Liver (tissue), 9 donors: Measurements from ENCODE around the gene MS4A4A. TPM values are rescaled to one million over a fixed set of nuclear protein-coding genes. Genes with fewer than 3 reads are reported as not detected.
"Not testable (repeated sequence)": the region's sequence is repeated elsewhere in the genome, so short reads cannot be mapped to it uniquely, and the experiment has no call there.

Experiments
- DNase-seq: peaks from one replicate; pipeline ENCODE4 v3.0.0-alpha.2; 2017; ENCODE audit warnings: low spot score
- H3K27ac ChIP-seq, 2 donors: one replicate each; pipeline ENCODE4 v1.7.0; 2013; ENCODE audit warnings: inconsistent platforms in 2 of 2, low read length in 2 of 2, control low read depth in 1 of 2, low read depth in 1 of 2, mild to moderate bottlenecking in 1 of 2
- H3K27me3 ChIP-seq, 4 donors: one replicate each; pipeline versions ENCODE4 v1.6.1 to v1.7.0; 2013; ENCODE audit warnings: low read length in 3 of 4, inconsistent platforms in 1 of 4, mild to moderate bottlenecking in 1 of 4, moderate library complexity in 1 of 4; ENCODE audit not compliant: control insufficient read depth in 4 of 4, insufficient read depth in 4 of 4
- H3K36me3 ChIP-seq, 4 donors: one replicate each; pipeline versions ENCODE4 v1.6.1 to v1.7.0; 2013; ENCODE audit warnings: low read length in 3 of 4, mild to moderate bottlenecking in 3 of 4, low read depth in 1 of 4, moderate library complexity in 1 of 4; ENCODE audit not compliant: control insufficient read depth in 4 of 4, insufficient read depth in 3 of 4
- H3K4me1 ChIP-seq, 4 donors: one replicate each; pipeline versions ENCODE4 v1.6.1 to v1.7.0; 2013; ENCODE audit warnings: low read length in 3 of 4, mild to moderate bottlenecking in 3 of 4, moderate library complexity in 1 of 4; ENCODE audit not compliant: control insufficient read depth in 4 of 4, insufficient read depth in 4 of 4
- H3K4me3 ChIP-seq, 3 donors: one replicate each; pipeline versions ENCODE4 v1.6.1 to v1.7.0; 2013; ENCODE audit warnings: low read length in 3 of 3, control low read depth in 1 of 3, low read depth in 1 of 3, mild to moderate bottlenecking in 1 of 3
- H3K9ac ChIP-seq, 2 donors: one replicate each; pipeline ENCODE4 v1.7.0; 2013; ENCODE audit warnings: low read length in 2 of 2, mild to moderate bottlenecking in 2 of 2, moderate library complexity in 2 of 2, control low read depth in 1 of 2, low read depth in 1 of 2
- H3K9me3 ChIP-seq, 4 donors: one replicate each; pipeline versions ENCODE4 v1.6.1 to v1.7.0; 2013; ENCODE audit warnings: low read length in 3 of 4; ENCODE audit not compliant: control insufficient read depth in 4 of 4
- ATF3 ChIP-seq: IDR thresholded peaks from 2 replicates; pipeline ENCODE4 v1.6.1; 2016; ENCODE audit warnings: antibody characterized with exemption
- FOXA1 ChIP-seq: IDR thresholded peaks from 2 replicates; pipeline ENCODE4 v1.6.1; 2016; ENCODE audit warnings: antibody characterized with exemption
- FOXA2 ChIP-seq: IDR thresholded peaks from 2 replicates; pipeline ENCODE4 v1.6.1; 2016; ENCODE audit warnings: antibody characterized with exemption
- GABPA ChIP-seq, 2 donors: IDR thresholded peaks in 1 of 2; conservative IDR thresholded peaks in 1 of 2; 2 replicates each; pipeline ENCODE4 v1.6.1; 2016; ENCODE audit warnings: antibody characterized with exemption in 2 of 2, mild to moderate bottlenecking in 1 of 2, moderate library complexity in 1 of 2
- HNF4A ChIP-seq, 2 donors: conservative IDR thresholded peaks; 2 replicates each; pipeline ENCODE4 v1.6.1; 2016; ENCODE audit warnings: antibody characterized with exemption in 2 of 2, mild to moderate bottlenecking in 2 of 2
- HNF4G ChIP-seq: IDR thresholded peaks from 2 replicates; pipeline ENCODE4 v1.6.1; 2016; ENCODE audit warnings: antibody characterized with exemption
- JUND ChIP-seq, 2 donors: IDR thresholded peaks; 2 replicates each; pipeline ENCODE4 v1.6.1; 2016; ENCODE audit warnings: antibody characterized with exemption in 2 of 2
- MAX ChIP-seq: IDR thresholded peaks from 2 replicates; pipeline ENCODE4 v1.6.1; 2016; ENCODE audit warnings: antibody characterized with exemption
- NR2F2 ChIP-seq: IDR thresholded peaks from 2 replicates; pipeline ENCODE4 v1.6.1; 2016; ENCODE audit warnings: antibody characterized with exemption
- RAD21 ChIP-seq, 2 donors: IDR thresholded peaks; 2 replicates each; pipeline ENCODE4 v1.6.1; 2016; ENCODE audit warnings: antibody characterized with exemption in 2 of 2, mild to moderate bottlenecking in 2 of 2
- SP1 ChIP-seq: IDR thresholded peaks from 2 replicates; pipeline ENCODE4 v1.6.1; 2018; ENCODE audit warnings: antibody characterized with exemption, mild to moderate bottlenecking
- YY1 ChIP-seq: IDR thresholded peaks from 2 replicates; pipeline ENCODE4 v1.6.1; 2016; ENCODE audit warnings: antibody characterized with exemption, mild to moderate bottlenecking
- ZBTB33 ChIP-seq: IDR thresholded peaks from 2 replicates; pipeline ENCODE4 v1.6.1; 2016; ENCODE audit warnings: antibody characterized with exemption
- WGBS: extraction: QIAGEN DNeasy Blood & Tissue Kit; methylation state at CpG from one replicate; pipeline ENCODE4 v1.1.7; 2013; 5-methylcytosine and 5-hydroxymethylcytosine counted together
- polyA plus RNA-seq, 2 donors: library from polyadenylated mRNA; stranded (reverse) in 1 of 2; unstranded in 1 of 2; fragments of 200-250 nt in 1 of 2; fragments of >200 nt in 1 of 2; fragmentation: Nextera tagmentation in 1 of 2; extraction: Ambion mirVana in 1 of 2; gene quantifications; one replicate each; pipeline versions ENCODE4 v1.2.1 to v1.2.3, GENCODE V29; 2013 to 2015
- total RNA-seq, 2 donors: library from RNA; depleted of rRNA; stranded (reverse); fragments of >200 nt; gene quantifications; one replicate each; pipeline ENCODE4 v1.2.3, GENCODE V29; 2014
- TF ChIP-seq, protein P1 (sequence below): fragments of 150-350 bp; IDR thresholded peaks from 2 replicates; pipeline ENCODE4 v1.5.1; 2017; ENCODE audit warnings: improper control_type of control experiment, low read depth, low read length; ENCODE audit not compliant: missing input control
- TF ChIP-seq, protein P2 (sequence below): IDR thresholded peaks from 2 replicates; pipeline ENCODE4 v1.6.1; 2016; ENCODE audit warnings: antibody characterized with exemption, mild to moderate bottlenecking
- donor health status: healthy.
- donor health status: healthy.
- donor health status: healthy.
- donor health status: healthy.
- donor health status: healthy.

The MS4A4A gene
- total and polyA plus RNA-seq, 4 donors = 8.6 to 16.1 (median 10.8) TPM

- peaks cover 0 to 3% (median 0%) of the 10 kb centered on the region in 4 donors for H3K27me3 ChIP-seq
- TF ChIP-seq SP1 (no peak), RAD21 (IDR thresholded peaks at IDR 0.05) (no peak), FOXA1 (no peak), ZBTB33 (no peak), FOXA2 (no peak), GABPA (IDR thresholded peaks at IDR 0.05 in 1 of 2, conservative IDR thresholded peaks at IDR 0.05 in 1 of 2) (no peak), YY1 (no peak), JUND (IDR thresholded peaks at IDR 0.05) (no peak), HNF4G (no peak), ATF3 (no peak), HNF4A (conservative IDR thresholded peaks at IDR 0.05) (no peak), MAX (no peak), NR2F2 (no peak)
- TF ChIP-seq, protein P1, sequence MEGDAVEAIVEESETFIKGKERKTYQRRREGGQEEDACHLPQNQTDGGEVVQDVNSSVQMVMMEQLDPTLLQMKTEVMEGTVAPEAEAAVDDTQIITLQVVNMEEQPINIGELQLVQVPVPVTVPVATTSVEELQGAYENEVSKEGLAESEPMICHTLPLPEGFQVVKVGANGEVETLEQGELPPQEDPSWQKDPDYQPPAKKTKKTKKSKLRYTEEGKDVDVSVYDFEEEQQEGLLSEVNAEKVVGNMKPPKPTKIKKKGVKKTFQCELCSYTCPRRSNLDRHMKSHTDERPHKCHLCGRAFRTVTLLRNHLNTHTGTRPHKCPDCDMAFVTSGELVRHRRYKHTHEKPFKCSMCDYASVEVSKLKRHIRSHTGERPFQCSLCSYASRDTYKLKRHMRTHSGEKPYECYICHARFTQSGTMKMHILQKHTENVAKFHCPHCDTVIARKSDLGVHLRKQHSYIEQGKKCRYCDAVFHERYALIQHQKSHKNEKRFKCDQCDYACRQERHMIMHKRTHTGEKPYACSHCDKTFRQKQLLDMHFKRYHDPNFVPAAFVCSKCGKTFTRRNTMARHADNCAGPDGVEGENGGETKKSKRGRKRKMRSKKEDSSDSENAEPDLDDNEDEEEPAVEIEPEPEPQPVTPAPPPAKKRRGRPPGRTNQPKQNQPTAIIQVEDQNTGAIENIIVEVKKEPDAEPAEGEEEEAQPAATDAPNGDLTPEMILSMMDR = no peak
- TF ChIP-seq, protein P2, sequence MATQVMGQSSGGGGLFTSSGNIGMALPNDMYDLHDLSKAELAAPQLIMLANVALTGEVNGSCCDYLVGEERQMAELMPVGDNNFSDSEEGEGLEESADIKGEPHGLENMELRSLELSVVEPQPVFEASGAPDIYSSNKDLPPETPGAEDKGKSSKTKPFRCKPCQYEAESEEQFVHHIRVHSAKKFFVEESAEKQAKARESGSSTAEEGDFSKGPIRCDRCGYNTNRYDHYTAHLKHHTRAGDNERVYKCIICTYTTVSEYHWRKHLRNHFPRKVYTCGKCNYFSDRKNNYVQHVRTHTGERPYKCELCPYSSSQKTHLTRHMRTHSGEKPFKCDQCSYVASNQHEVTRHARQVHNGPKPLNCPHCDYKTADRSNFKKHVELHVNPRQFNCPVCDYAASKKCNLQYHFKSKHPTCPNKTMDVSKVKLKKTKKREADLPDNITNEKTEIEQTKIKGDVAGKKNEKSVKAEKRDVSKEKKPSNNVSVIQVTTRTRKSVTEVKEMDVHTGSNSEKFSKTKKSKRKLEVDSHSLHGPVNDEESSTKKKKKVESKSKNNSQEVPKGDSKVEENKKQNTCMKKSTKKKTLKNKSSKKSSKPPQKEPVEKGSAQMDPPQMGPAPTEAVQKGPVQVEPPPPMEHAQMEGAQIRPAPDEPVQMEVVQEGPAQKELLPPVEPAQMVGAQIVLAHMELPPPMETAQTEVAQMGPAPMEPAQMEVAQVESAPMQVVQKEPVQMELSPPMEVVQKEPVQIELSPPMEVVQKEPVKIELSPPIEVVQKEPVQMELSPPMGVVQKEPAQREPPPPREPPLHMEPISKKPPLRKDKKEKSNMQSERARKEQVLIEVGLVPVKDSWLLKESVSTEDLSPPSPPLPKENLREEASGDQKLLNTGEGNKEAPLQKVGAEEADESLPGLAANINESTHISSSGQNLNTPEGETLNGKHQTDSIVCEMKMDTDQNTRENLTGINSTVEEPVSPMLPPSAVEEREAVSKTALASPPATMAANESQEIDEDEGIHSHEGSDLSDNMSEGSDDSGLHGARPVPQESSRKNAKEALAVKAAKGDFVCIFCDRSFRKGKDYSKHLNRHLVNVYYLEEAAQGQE = no peak
- DNase-seq = no peak
- no peaks in the 10 kb centered on the region for H3K36me3 ChIP-seq
- WGBS = 73% methylated on average over 2 of the region's 2 CpGs
- H3K9me3 ChIP-seq = no peaks in the 10 kb centered on the region
- no peak overlapping the region for H3K27ac ChIP-seq
- H3K9ac ChIP-seq = no peak overlapping the region
- H3K4me1 ChIP-seq = no peaks in the 10 kb centered on the region
- H3K4me3 ChIP-seq = no peak overlapping the region
These were observed 1.8 kb downstream of the MS4A4A start for GRCh38 chr11:60282286-60282685.

GRCh38 chr11:60285411-60286126 lies 5.1 kb downstream of the MS4A4A start:
- DNase-seq, H3K4me1 ChIP-seq, H3K9me3 ChIP-seq, H3K27ac ChIP-seq, H3K36me3 ChIP-seq, H3K27me3 ChIP-seq, H3K9ac ChIP-seq, H3K4me3 ChIP-seq: not testable (repeated sequence)
- WGBS = 73% methylated on average over 7 of the region's 7 CpGs
